ENCODE data around the gene NIM1K. TPM values are rescaled to one million over a fixed set of nuclear protein-coding genes. Genes with fewer than 3 reads are reported as not detected.
"Not testable (repeated sequence)": the region's sequence is repeated elsewhere in the genome, so short reads cannot be mapped to it uniquely, and the experiment has no call there.

The NIM1K gene
- total RNA-seq, 1 donor from 2014 or later = 6.0 TPM

DNA sequence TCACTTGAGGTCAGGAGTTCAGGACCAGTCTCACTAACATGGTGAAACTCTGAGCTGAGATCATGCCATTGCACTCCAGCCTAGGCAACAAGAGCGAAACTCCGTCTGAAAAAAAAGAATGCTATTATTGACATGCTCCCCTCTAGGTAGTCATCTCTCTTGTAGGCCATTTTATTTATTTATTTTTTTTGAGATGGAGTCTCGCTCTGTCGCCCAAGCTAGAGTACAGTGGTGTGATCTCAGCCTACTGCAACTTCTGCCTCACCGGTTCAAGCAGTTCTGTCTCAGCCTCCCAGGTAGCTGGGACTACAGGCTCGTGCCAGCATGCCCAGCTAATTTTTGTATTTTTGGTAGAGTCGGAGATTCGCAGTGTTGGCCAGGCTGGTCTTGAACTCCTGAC, 20.6 kb upstream of the NIM1K start:
- intact Hi-C loops (cut with DNase I) = no loop called here
- TF ChIP-seq, protein P1, sequence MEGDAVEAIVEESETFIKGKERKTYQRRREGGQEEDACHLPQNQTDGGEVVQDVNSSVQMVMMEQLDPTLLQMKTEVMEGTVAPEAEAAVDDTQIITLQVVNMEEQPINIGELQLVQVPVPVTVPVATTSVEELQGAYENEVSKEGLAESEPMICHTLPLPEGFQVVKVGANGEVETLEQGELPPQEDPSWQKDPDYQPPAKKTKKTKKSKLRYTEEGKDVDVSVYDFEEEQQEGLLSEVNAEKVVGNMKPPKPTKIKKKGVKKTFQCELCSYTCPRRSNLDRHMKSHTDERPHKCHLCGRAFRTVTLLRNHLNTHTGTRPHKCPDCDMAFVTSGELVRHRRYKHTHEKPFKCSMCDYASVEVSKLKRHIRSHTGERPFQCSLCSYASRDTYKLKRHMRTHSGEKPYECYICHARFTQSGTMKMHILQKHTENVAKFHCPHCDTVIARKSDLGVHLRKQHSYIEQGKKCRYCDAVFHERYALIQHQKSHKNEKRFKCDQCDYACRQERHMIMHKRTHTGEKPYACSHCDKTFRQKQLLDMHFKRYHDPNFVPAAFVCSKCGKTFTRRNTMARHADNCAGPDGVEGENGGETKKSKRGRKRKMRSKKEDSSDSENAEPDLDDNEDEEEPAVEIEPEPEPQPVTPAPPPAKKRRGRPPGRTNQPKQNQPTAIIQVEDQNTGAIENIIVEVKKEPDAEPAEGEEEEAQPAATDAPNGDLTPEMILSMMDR (IDR thresholded peaks at IDR 0.05) = no peak
- no peaks in the 10 kb centered on the region for H3K9me3 ChIP-seq
- DNase-seq = no peak
- H3K4me1 ChIP-seq = no peaks in the 10 kb centered on the region
- no peak overlapping the region for H3K4me3 ChIP-seq
- ATAC-seq = no peak
- no peaks in the 10 kb centered on the region for H3K27me3 ChIP-seq
- H3K27ac ChIP-seq = no peak overlapping the region
- H3K36me3 ChIP-seq = peaks cover 33% of the 10 kb centered on the region

DNA sequence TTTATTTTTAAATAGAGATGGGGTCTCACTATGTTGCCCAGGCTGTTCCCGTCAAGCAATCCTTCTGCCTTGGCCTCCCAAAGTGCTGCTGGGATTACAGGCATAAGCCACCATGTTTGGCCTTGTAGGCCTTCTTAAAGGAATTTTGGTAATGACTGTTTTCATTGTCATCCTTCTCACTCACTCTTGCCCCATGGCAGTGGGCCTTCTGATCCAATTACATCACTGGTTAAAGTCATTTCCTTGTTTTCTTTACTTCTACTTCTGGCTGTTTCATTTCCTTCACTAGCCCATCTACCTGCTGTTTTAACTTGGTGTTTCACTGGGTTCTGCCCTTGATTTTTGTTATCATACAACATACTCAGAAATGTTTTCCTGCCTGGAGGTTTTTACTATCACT, 20.1 kb upstream of the NIM1K start:
- Histone ChIP-seq H3K27ac (no peak overlapping the region), H3K27me3 (no peaks in the 10 kb centered on the region), H3K4me1 (no peaks in the 10 kb centered on the region), H3K36me3 (peaks cover 35% of the 10 kb centered on the region), H3K4me3 (no peak overlapping the region), H3K9me3 (no peaks in the 10 kb centered on the region)
- TF ChIP-seq, protein P1 (IDR thresholded peaks at IDR 0.05) = no peak
- intact Hi-C loops (cut with DNase I) = no loop called here
- ATAC-seq = no peak
- no peak for DNase-seq

DNA sequence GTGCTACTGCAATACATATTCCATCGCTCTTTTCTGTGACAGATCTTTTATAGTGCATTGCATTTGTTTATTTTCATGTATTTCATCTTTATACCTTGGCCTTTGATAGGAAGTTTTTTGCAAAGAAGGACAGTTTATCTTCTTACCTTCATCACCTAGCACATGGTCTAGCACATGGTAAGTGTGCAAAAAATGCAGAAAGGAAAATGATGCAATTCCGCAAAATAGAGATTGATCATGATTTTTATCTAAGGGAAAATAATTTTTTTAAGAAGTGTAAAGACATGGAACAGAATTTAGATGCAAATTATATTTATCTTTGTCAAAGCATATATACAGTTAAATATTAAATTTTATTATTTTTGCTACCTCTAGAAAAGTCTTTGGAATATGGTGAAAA, 19.2 kb upstream of the NIM1K start:
- no peaks in the 10 kb centered on the region for H3K4me1 ChIP-seq
- H3K9me3 ChIP-seq = no peaks in the 10 kb centered on the region
- peaks cover 35% of the 10 kb centered on the region for H3K36me3 ChIP-seq
- intact Hi-C loops (cut with DNase I) = no loop called here
- TF ChIP-seq, protein P1 (IDR thresholded peaks at IDR 0.05) = no peak
- ATAC-seq (no peak), DNase-seq (no peak)
- no peak overlapping the region for H3K27ac ChIP-seq
- no peak overlapping the region for H3K4me3 ChIP-seq
- H3K27me3 ChIP-seq = no peaks in the 10 kb centered on the region

DNA sequence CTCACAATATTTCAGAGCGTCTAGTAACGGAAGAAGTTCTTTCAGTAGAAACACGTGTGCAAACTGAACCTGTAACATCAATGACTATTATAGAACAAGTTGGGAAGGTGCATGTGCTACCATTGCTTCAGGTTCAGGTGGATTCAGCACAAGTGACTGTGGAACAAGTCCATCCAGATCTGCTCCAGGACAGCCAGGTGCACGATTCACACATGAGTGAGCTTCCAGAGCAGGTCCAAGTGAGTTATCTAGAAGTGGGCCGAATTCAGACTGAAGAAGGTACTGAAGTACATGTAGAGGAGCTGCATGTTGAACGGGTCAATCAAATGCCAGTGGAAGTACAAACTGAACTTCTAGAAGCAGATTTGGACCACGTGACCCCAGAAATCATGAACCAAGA, 17.4 kb upstream of the NIM1K start:
- intact Hi-C loops (cut with DNase I) = no loop called here
- Histone ChIP-seq H3K27ac (no peak overlapping the region), H3K36me3 (peaks cover 35% of the 10 kb centered on the region), H3K4me3 (no peak overlapping the region), H3K27me3 (no peaks in the 10 kb centered on the region), H3K4me1 (no peaks in the 10 kb centered on the region), H3K9me3 (no peaks in the 10 kb centered on the region)
- TF ChIP-seq, protein P1 (IDR thresholded peaks at IDR 0.05) = no peak
- ATAC-seq (no peak), DNase-seq (no peak)

DNA sequence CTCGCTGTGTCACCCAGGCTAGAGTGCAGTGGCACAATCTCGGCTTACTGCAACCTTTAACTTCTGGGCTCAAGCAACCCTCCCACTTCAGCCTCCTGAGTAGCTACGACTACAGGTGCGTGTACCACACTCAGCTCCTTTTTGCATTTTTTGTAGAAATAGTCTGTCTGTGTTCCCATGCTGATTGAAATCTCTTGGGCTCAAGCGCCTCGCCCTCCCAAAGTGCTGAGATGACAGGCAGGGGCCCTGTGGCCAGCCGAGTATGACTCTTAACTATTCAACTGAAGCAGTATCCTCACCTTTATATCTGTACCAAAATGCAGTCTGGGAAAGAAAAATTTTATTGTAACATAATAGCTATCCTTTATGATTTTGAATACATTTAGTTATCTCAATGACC, 12.2 kb upstream of the NIM1K start:
- TF ChIP-seq, protein P1 (IDR thresholded peaks at IDR 0.05) = no peak
- intact Hi-C loops (cut with DNase I) = no loop called here
- no peak for ATAC-seq

DNA sequence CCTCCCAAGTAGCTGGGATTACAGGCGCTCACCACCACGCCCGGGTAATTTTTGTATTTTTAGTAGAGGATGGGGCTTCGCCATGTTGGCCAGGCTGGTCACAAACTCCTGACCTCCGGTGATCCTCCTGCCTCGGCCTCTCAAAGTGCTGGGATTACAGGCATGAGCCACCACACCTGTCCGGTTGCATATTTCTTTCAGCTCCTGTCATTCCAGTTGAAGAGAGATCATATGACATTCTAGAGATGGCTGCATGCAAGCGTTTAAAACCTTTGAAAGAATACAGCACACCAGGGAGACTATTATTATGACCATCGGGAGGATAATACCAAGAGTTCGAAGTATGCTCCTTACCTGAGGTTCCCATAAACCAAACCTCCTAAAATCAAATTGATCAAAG, 9.6 kb upstream of the NIM1K start:
- no peak for DNase-seq
- TF ChIP-seq, protein P1 (IDR thresholded peaks at IDR 0.05) = no peak
- intact Hi-C loops (cut with DNase I) = no loop called here
- Histone ChIP-seq H3K27ac (no peak overlapping the region), H3K27me3 (no peaks in the 10 kb centered on the region), H3K9me3 (no peaks in the 10 kb centered on the region), H3K4me1 (no peaks in the 10 kb centered on the region), H3K4me3 (no peak overlapping the region), H3K36me3 (no peaks in the 10 kb centered on the region)
- no peak for ATAC-seq

More for the DNA sequence above, 12.2 kb upstream of the NIM1K start:
- no peak for DNase-seq
- no peak overlapping the region for H3K4me3 ChIP-seq
- H3K27me3 ChIP-seq = no peaks in the 10 kb centered on the region
- peaks cover 16% of the 10 kb centered on the region for H3K36me3 ChIP-seq
- H3K4me1 ChIP-seq = no peaks in the 10 kb centered on the region
- no peak overlapping the region for H3K27ac ChIP-seq
- H3K9me3 ChIP-seq = no peaks in the 10 kb centered on the region

DNA sequence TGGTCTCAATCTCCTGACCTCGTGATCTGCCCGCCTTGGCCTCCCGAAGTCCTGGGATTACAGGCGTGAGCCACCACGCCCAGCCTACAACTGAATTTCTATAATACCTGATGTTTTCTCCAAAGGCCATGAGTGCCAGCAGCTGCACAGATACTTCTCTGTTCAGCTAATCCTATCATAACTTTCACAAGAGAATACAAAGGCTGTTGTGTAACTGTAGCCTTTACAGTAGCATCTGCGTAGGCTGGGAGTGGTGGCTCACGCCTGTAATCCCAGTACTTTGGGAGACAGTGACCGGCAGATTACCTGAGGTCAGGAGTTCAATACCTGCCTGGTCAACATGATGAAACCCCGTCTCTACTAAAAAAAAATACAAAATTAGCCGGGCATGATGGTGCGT, 8.9 kb upstream of the NIM1K start:
- H3K9me3 ChIP-seq; H3K4me1 ChIP-seq; ATAC-seq; H3K27me3 ChIP-seq; DNase-seq; H3K4me3 ChIP-seq; intact Hi-C loops (cut with DNase I); H3K36me3 ChIP-seq; H3K27ac ChIP-seq: not testable (repeated sequence)
